NB4 (cell line): Measurements from ENCODE around the gene KCNC2.

Source experiments
- MYC ChIP-seq: IDR thresholded peaks from 2 replicates; pipeline ENCODE4 v1.6.1; 2011; ENCODE audit warnings: low read depth, low read length
- POLR2A ChIP-seq: IDR thresholded peaks from 2 replicates; pipeline ENCODE4 v1.6.1; 2011; ENCODE audit warnings: mild to moderate bottlenecking; ENCODE audit not compliant: insufficient read length; ENCODE audit errors: extremely low read depth
- TF ChIP-seq, protein P1 (sequence below): IDR thresholded peaks from one replicate; pipeline ENCODE4 v1.5.1; 2012; ENCODE audit warnings: low read depth, low read length
- TF ChIP-seq, protein P2 (sequence below): IDR thresholded peaks from 2 replicates; pipeline ENCODE4 v1.6.1; 2011; ENCODE audit warnings: low read depth, low read length

DNA sequence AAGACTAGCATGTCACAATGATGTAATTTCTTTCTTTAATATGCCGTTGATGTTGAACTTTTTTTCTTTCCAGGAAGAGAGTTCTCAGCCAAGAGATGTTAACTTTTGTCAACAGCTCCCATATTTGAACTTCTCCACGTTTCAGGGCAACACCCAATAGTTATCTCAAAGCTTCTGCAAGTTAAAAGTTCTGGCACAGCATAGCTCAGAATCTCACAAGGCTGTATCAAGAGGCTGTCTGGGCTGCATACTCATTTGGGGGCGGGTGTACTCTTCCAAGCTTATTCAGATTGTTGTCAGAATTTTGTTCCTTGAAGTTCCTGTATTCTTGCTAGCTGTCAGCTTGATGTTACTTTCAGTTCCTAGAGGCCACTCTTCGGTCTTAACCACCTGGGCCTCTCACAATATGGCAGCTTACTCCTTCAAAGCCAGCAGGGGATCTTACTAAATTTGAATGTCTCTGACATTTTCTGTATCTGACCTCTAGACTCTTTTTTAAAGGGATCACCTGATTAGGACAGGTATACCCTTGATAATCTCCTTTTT, 38.9 kb downstream of the KCNC2 start:
- TF ChIP-seq, protein P1, sequence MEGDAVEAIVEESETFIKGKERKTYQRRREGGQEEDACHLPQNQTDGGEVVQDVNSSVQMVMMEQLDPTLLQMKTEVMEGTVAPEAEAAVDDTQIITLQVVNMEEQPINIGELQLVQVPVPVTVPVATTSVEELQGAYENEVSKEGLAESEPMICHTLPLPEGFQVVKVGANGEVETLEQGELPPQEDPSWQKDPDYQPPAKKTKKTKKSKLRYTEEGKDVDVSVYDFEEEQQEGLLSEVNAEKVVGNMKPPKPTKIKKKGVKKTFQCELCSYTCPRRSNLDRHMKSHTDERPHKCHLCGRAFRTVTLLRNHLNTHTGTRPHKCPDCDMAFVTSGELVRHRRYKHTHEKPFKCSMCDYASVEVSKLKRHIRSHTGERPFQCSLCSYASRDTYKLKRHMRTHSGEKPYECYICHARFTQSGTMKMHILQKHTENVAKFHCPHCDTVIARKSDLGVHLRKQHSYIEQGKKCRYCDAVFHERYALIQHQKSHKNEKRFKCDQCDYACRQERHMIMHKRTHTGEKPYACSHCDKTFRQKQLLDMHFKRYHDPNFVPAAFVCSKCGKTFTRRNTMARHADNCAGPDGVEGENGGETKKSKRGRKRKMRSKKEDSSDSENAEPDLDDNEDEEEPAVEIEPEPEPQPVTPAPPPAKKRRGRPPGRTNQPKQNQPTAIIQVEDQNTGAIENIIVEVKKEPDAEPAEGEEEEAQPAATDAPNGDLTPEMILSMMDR: no peak
- TF ChIP-seq POLR2A (no peak), MYC (no peak)
- TF ChIP-seq, protein P2, sequence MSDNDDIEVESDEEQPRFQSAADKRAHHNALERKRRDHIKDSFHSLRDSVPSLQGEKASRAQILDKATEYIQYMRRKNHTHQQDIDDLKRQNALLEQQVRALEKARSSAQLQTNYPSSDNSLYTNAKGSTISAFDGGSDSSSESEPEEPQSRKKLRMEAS: no peak
